Right lobe of liver (tissue), 6 donors: ENCODE results near the gene CD244. TPM values are rescaled to one million over a fixed set of nuclear protein-coding genes. Genes with fewer than 3 reads are reported as not detected.

ENCODE experiments used
- ATAC-seq, 4 donors: fragments of 200-7000 bp; cut with Tn5 transposase; one replicate each; pipeline ENCODE4 v1.9.1; 2020; ENCODE audit warnings: mild to moderate bottlenecking in 4 of 4, moderate library complexity in 4 of 4
- DNase-seq, 3 donors: peaks; one replicate each; pipeline ENCODE4 v3.0.0-alpha.2; 2020
- H3K27ac ChIP-seq, 3 donors: fragments of 200-600 bp; one replicate each; pipeline ENCODE4 v1.8.0; 2022
- H3K27me3 ChIP-seq, 2 donors: fragments of 200-600 bp; one replicate each; pipeline ENCODE4 v1.8.0; 2022
- H3K36me3 ChIP-seq, 4 donors: fragments of 200-600 bp; sonication (generic) in 1 of 4; one replicate each; pipeline versions ENCODE4 v1.5.1 to v1.8.0; 2017 to 2022; ENCODE audit warnings: control low read depth in 1 of 4
- H3K4me1 ChIP-seq, 4 donors: fragments of 200-600 bp; sonication (generic) in 1 of 4; one replicate each; pipeline versions ENCODE4 v1.5.1 to v1.8.0; 2017 to 2022; ENCODE audit warnings: control low read depth in 1 of 4
- H3K4me3 ChIP-seq, 3 donors: fragments of 200-600 bp; one replicate each; pipeline ENCODE4 v1.8.0; 2022
- H3K9me3 ChIP-seq, 4 donors: fragments of 200-600 bp; sonication (generic) in 1 of 4; one replicate each; pipeline versions ENCODE4 v1.5.1 to v1.8.0; 2017 to 2022; ENCODE audit warnings: control low read depth in 1 of 4
- POLR2A ChIP-seq: fragments of 450-650 bp; IDR thresholded peaks from one replicate; pipeline ENCODE4 v1.6.1; 2017; ENCODE audit warnings: antibody characterized with exemption, mild to moderate bottlenecking
- WGBS: methylation state at CpG from one replicate; pipeline ENCODE4 v1.1.6; 2018; ENCODE audit warnings: low coverage, low lambda C conversion rate; ENCODE audit not compliant: insufficient coverage; ENCODE audit errors: missing lambda C conversion rate; 5-methylcytosine and 5-hydroxymethylcytosine counted together
- intact Hi-C, 2 donors: fragments of 100-400 bp; cut with DNase I; formaldehyde crosslinking; loops; one replicate each; pipeline versions ENCODE4 v1.11.2 to v1.14.1; 2022
- total RNA-seq, 6 experiments: library from RNA; depleted of rRNA in 2 of 6; stranded (reverse); fragments of >200 nt in 2 of 6; fragmentation: NEBNext Ultra II Directional in 3 of 6; extraction: Animal tissue kit (Norgen Biotek cat#: 25700) in 3 of 6; gene quantifications; one replicate each; pipeline versions ENCODE4 v1.1.0 to v1.2.4, GENCODE V29; 2016 to 2023
- TF ChIP-seq, protein P1 (sequence below), 4 donors: fragments of 200-600 bp in 3 of 4; fragments of 450-650 bp in 1 of 4; IDR thresholded peaks; one replicate each; pipeline versions ENCODE4 v1.5.1 to v1.8.0; 2016 to 2022; ENCODE audit warnings: antibody characterized with exemption in 4 of 4, mild to moderate bottlenecking in 2 of 4
- donor health status: DM: no; HTN: yes; CAD: no.
- donor health status: DM: no; HTN: no; CAD: no.
- donor health status: DM: no; HTN: no; CAD: no.
- donor health status: DM: no; HTN: yes; CAD: no.
- donor health status: DM: no; HTN: yes; CAD: no.

Gene CD244
- total RNA-seq, 6 experiments from 2014 or later: 0.88 to 2.0 (median 1.2) TPM

DNA sequence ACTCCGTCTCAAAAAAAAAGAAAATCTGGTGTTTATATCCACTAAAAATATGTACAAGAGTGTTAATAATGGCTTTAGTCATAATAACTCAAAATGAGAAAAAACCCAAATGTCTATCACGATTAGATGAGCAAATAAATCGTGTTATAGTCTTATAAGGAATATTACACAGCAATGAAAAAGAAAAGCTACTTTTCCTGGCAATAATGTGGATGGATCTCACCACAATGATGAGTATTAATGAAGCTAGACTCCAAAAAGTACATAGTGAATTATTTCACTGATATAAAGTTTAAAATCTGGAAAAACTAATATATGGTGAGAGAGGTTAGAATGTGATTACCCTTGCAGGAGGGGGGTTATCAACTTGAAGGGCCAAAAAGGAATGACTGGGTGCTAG, 9.7 kb downstream of the CD244 start:
- intact Hi-C loops: no loop called here
- Histone ChIP-seq H3K27ac (no peak overlapping the region), H3K27me3 (no peaks in the 10 kb centered on the region), H3K4me1 (no peaks in the 10 kb centered on the region), H3K36me3 (no peaks in the 10 kb centered on the region), H3K9me3 (no peaks in the 10 kb centered on the region), H3K4me3 (no peak overlapping the region)
- no peak for DNase-seq
- ATAC-seq: no peak
- TF ChIP-seq POLR2A: no peak
- TF ChIP-seq, protein P1, sequence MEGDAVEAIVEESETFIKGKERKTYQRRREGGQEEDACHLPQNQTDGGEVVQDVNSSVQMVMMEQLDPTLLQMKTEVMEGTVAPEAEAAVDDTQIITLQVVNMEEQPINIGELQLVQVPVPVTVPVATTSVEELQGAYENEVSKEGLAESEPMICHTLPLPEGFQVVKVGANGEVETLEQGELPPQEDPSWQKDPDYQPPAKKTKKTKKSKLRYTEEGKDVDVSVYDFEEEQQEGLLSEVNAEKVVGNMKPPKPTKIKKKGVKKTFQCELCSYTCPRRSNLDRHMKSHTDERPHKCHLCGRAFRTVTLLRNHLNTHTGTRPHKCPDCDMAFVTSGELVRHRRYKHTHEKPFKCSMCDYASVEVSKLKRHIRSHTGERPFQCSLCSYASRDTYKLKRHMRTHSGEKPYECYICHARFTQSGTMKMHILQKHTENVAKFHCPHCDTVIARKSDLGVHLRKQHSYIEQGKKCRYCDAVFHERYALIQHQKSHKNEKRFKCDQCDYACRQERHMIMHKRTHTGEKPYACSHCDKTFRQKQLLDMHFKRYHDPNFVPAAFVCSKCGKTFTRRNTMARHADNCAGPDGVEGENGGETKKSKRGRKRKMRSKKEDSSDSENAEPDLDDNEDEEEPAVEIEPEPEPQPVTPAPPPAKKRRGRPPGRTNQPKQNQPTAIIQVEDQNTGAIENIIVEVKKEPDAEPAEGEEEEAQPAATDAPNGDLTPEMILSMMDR (IDR thresholded peaks at IDR 0.05): no peak
- WGBS: 73% methylated on average over 3 of the region's 3 CpGs

GRCh38 chr1:160850993-160851392, 11.7 kb downstream of the CD244 start:
- H3K36me3 ChIP-seq: no peaks in the 10 kb centered on the region
- TF ChIP-seq, protein P1 (IDR thresholded peaks at IDR 0.05): no peak
- TF ChIP-seq POLR2A: no peak
- H3K9me3 ChIP-seq: no peaks in the 10 kb centered on the region
- DNase-seq: no peak
- no peaks in the 10 kb centered on the region for H3K4me1 ChIP-seq
- no peak overlapping the region for H3K27ac ChIP-seq
- no peak overlapping the region for H3K4me3 ChIP-seq
- H3K27me3 ChIP-seq: no peaks in the 10 kb centered on the region
- intact Hi-C loops: no loop called here
- ATAC-seq: no peak
- 75% methylated on average over 8 of the region's 8 CpGs for WGBS

GRCh38 chr1:160850541-160850940, 12.1 kb downstream of the CD244 start:
- H3K4me3 ChIP-seq: no peak overlapping the region
- no peak overlapping the region for H3K27ac ChIP-seq
- no peaks in the 10 kb centered on the region for H3K4me1 ChIP-seq
- DNase-seq: no peak
- no peaks in the 10 kb centered on the region for H3K9me3 ChIP-seq
- H3K27me3 ChIP-seq: no peaks in the 10 kb centered on the region
- WGBS: 81% methylated on average over 5 of the region's 5 CpGs
- no peak for TF ChIP-seq POLR2A
- TF ChIP-seq, protein P1 (IDR thresholded peaks at IDR 0.05): no peak
- intact Hi-C loops: no loop called here
- ATAC-seq: no peak
- H3K36me3 ChIP-seq: no peaks in the 10 kb centered on the region

DNA sequence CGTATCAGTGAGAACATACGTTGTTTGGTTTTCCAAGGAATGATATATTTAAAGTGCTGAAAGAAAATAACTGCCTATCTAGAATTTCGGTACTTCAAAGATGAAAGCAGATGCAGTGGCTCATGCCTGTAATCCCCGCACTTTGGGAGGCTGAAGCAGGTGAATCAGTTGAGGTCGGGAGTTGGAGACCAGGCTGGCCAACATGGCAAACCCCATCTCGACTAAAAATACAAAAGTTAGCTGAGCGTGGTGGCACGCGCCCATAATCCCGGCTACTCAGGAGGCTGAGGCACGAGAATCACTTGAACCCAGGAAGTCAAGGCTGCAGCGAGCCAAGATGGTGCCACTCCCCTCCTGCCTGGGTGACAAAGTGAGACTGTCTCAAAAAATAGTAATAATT, 16.4 kb downstream of the CD244 start:
- intact Hi-C loops: no loop called here
- ATAC-seq: no peak
- no peaks in the 10 kb centered on the region for H3K4me1 ChIP-seq

More for the DNA sequence above, 16.4 kb downstream of the CD244 start:
- WGBS: 83% methylated on average over 12 of the region's 12 CpGs
- TF ChIP-seq, protein P1 (IDR thresholded peaks at IDR 0.05): no peak
- TF ChIP-seq POLR2A: no peak
- Histone ChIP-seq H3K9me3 (no peaks in the 10 kb centered on the region), H3K4me3 (no peak overlapping the region), H3K27me3 (no peaks in the 10 kb centered on the region), H3K27ac (no peak overlapping the region), H3K36me3 (no peaks in the 10 kb centered on the region)
- DNase-seq: no peak
